Superior temporal gyrus (tissue), 1 donor: ENCODE results near the gene RHBDF2.

Experiments
- DNase-seq: peaks from one replicate; pipeline ENCODE4 v3.0.0-alpha.2; 2016; ENCODE audit errors: extremely low spot score

The RHBDF2 gene

GRCh38 chr17:76480632-76481031 is 20.6 kb downstream of the RHBDF2 start:
- DNase-seq = no peak

GRCh38 chr17:76479515-76480060 is 21.6 kb downstream of the RHBDF2 start:
- DNase-seq = no peak

DNA sequence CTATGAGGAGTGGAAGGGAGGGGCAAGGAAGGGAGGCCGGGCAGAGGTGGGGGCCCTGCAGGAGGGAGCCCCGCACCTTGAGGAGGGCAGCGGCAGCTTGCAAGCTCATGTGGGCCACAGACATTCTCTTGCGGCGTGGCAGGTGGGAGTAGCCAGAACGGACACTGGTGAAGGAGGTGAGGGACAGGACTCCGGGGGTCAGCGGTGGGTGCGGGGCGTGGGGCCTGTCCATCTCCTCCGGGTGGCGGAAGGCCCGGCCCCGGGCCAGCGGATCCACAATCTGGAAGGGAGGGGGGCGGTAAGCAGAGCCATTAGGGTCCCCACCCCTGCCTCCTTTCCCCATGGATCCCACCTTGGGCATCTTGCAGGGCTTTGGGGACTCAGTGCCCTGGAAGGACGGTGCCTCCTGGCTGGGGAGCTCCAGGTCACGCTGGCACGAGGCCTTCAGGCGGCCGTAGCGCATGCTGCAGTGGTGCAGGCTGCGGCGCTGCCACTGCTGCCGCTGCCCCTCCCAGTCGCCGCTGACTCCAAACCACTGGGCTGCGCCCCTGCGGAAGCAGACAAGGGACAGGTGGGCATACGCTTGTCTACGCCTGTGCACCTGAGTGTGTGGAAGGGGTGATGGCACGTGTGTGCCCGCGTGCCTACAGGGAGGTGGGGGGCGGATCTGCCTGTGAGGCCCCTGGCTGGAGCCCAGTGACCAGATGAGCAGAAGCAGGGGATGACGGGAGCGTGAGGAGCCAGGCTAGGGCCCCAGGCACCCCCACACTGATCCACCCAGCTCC is 22.3 kb downstream of the RHBDF2 start:
- DNase-seq = no peak

DNA sequence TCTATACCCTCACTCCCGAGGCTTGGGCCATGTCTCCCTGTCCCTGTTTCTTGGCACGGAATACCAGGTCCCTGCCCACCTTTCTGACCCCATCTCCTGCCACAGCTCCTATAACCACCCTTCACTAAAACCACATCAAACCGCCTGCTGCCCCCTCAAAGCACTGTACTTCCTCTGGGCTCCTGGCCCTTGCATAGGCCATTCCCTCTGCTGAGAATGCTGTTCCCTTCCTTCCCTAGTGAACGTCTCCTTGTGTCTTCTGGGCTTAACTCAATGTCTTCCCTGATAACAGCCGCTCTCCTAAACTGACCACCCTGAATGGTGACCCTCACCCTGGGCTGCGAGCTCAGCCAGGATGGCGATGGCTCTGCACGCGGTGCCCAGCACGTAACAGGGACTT is 23.1 kb downstream of the RHBDF2 start:
- no peak for DNase-seq

DNA sequence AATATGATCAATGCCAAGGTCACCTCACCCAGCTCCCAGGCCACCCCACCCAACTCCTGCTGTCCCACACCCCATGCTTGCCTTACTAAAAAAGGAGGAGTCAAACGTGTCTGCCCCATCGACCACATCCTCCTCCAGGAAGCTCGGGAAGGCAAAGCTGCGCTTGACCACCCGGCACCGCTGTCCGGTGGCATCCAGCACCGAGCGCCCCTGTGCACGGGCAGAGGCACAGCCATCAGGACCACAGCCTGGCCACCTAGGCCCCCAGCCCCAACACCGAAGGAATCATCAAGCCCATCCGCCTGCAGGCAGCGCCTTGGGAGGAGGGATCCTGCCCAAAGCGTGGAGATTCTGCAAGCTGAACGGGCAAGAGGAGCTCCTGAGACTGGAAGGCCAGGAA is 23.6 kb downstream of the RHBDF2 start:
- DNase-seq = no peak

- DNase-seq = no peak
These were observed 24.5 kb downstream of the RHBDF2 start for GRCh38 chr17:76476736-76477135.

DNA sequence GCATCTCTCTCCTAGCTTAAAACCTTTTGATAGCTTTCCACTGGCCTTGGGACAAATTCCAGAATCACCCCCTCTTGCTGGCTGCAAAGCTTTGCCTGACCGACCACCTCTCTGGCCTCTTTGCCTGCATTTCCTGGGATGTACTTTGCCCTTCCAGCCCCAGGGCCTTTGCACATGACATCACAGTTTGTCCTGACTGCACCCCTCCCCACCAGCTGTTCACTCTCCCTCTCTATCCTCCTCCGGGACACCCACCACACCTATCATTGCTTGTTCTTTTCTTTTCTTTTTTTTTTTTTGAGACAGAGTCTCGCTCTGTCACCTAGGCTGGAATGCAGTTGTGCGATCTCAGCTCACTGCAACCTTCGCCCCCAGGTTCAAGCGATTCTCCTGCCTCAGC is 25.9 kb downstream of the RHBDF2 start:
- no peak for DNase-seq

DNA sequence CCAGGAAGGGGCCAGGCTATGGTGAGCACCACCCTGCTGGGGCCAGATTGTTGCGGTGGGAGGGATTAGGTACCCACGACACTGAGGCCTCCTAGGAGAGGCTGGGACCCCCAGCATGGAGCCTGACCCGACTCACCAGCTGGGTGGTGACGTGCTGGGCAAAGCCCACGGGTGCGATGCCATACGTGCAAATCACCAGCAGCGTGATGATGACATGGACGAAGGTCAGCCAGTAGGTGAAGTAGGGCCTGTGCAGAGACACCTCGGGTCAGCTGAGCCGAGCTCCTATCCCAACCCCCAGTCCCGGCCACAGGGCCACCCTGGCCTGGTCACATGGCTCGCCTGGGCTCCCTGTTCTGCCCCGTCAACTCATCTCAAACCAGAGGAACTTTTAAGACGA is 26.3 kb downstream of the RHBDF2 start:
- DNase-seq = no peak

DNA sequence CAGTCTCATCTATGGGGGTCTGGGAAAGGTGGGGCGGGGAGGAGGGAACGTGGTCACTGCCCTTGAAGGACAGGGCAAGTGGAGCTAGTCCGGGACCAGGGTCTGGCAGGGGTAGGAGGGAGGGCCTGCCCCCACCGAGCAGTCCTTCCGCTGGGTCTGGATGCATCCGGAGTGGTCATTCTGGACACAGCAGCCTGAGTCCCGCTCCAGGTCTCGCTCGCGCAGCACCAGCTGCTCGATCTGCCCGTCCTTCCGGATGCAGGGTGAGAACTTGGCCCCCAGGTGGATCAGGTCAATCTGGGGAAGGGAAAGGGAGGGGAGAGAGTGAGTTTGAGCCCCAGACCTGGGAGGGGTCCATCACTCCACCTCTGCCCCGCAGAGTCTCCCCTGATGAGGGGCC is 27.0 kb downstream of the RHBDF2 start:
- DNase-seq = no peak

GRCh38 chr17:76473541-76473985 is 27.7 kb downstream of the RHBDF2 start:
- no peak for DNase-seq

GRCh38 chr17:76472726-76473125 is 28.5 kb downstream of the RHBDF2 start:
- no peak for DNase-seq

DNA sequence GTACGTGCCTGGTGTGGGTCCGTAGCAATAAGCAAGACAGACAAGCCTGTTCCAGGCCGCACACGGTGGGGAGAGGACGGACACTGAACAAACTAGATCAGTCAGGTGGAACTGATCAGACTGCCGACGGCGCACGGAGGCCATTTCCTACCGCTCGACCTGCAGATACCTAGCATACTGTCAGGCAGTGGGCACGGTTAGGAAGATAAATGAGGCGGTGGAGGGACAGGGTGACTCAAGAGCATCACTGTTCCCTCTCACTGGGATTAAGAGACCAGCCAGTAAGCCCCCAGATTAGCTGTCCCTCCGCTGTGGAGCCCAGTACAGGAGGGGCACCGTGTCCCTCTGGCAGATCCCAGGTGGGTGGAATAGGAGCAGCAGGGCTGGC is 29.0 kb downstream of the RHBDF2 start:
- DNase-seq = no peak

DNA sequence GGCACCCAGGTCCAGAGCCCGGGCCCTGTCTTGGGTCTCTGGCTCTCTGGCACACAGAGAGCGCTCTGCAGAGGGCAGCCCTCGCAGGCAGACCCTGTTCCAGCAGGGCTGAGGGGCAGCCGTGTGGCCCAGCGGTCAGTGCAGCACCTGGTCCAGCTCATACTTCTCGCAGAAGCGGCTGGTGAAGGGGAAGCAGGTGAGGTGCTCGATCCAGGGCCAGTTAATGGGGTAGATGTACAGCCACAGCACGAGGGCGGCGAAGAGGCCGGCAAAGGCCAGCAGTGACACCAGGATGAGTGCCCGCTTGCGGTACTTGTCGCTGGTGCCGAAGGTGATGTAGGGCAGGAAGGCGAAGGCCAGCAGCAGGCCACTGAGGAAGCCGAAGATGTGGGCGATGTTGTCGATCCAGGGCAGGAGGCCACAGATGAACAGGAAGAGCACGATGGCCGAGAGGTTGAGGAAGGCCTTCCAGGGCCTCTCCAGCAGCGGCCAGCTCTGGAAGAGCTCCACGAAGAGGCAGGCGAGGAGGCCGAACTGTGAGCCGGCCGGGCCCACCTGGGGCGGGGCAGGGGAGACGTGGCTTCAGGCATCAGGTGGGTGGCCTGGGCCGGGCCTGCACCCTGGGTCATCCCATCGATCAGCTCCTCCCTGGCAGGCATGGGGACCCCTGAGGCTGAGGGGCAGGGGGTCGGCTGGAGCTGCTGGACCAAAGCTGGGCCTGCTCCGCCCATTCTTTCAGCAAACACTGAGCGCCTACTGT is 29.5 kb downstream of the RHBDF2 start:
- no peak for DNase-seq

DNA sequence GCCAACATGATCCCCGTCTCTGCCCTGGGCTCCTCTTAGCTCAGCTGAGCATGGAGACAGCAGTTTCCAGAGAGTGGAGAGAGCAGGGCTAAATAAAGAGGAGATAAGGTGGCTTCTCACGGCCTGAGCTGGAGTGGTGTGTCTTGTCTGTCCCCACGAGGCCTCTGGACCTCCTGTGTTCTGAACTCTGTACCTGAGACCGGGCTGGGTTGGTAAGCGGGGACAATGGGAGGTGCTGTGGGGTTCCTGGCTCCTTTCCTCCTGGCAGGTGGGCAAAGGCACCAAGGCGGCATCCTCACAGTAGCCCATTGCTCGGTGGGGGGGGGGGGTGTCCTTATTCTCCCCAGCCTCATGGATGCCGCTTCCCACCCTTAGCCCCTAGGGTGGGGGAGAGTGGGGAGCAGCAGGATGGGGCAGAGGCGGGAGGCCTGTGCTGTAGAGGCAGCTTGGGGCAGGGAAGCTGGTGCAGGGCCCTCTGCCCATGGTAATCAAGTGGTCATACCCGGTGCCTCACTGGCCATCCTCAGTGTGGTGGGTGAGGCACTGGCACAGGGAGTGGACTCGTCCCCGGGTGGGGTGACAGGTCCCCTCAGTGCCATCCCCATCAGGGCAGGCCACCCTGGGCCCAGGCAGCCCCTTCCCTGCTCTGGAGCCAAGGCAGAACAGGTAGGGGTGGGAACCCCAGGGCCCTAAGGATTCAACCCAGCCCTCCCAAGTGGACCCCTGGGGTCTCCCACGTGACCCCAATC is 31.1 kb downstream of the RHBDF2 start:
- DNase-seq = no peak

- no peak for DNase-seq
These were observed 31.9 kb downstream of the RHBDF2 start for GRCh38 chr17:76469076-76469990.

DNA sequence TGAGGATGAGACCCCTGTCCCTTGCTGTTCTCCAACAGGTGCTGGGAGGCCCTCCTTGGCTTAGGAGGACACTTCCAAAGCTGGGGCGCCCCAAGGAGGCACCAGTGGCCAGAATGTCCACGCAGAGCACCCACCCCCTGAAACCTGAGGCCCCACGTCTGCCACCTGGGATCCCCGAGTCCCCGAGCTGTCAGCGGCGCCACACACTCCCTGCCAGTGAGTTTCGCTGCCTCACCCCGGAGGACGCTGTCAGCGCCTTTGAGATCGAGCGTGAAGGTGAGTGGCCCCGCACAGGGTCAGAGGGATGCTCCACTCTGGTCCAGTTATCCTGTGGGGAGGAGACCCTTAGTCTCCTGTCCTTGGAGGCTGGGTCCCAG is 32.6 kb downstream of the RHBDF2 start:
- DNase-seq = no peak

DNA sequence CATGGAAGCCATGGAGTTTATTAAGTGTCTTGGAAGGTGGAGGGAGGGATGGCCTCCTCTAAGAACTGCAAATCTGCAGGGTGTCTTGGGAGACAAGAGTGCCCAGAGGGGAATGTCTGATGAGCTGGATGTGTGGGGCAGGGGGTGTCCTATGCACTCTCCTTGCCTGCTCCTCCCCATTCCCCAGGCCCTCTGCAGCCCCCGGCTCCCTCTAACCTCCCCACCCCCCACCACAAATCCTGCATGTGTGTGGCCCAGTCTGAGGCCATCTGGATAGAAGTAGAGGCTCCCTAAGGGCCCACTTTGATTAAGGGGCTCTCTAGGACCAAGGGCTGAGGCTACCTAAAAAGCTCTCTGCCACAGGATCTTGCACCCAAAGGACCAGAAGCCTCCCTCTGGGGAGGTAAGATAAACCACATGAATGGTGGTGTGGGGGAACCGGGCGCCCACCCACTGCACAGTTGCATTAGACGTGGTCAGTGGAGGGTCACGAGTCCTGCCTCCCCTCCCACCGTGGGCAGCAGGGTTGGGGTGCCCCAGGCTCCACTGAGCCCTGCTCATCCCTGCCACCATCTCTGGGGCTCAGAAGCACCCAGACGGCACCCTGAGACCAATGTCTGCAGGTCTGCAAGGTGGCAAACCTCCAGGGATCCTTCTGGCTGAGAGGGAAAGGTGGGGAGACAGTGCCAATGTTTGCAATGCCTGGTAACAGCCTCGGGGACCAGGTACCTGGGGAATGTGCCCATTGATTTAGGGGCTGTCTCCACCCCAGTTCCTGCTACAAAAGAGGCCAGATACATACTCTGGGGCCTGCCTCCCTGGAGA is 33.2 kb downstream of the RHBDF2 start:
- DNase-seq = no peak

DNA sequence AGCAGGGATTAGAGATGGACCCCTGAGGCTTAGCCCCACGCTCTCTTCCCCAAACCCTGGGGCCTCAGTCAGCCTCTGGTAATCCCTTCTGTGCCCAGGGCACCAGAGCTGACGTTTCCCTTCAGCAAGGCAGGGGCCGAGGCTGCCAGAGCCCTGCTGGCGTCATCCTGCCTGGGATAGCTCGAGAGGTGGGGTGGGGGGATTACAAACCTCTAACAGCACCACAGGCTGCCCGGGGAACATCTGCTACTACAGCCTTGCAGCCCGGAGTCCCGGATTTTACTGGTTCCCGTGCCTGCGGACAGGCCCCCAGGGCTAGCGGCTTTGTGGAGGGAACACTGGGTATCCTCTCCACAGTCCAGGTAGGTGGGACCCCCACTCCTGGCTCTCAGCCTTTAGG is 33.9 kb downstream of the RHBDF2 start, which contains the start of gene AANAT:
Gene AANAT (plus strand): TSS at position 238 of the 400 bp plus-strand sequence. CDS start 1,144 bp downstream, outside the sequence.
- no peak for DNase-seq

- DNase-seq = no peak
These were observed 34.5 kb downstream of the RHBDF2 start for GRCh38 chr17:76466775-76467130.
